Esophagus squamous epithelium (tissue), 5 donors: ENCODE results near the gene CLDN5. TPM values are rescaled to one million over a fixed set of nuclear protein-coding genes. Genes with fewer than 3 reads are reported as not detected.

Experiments used
- DNase-seq: peaks from one replicate; lab custom pipeline; 2025; lab: John Stamatoyannopoulos, UW
- H3K27ac ChIP-seq, 4 donors: fragments of 200-600 bp; sonication (generic); one replicate each; pipeline ENCODE4 v1.5.1; 2016 to 2019; ENCODE audit warnings: mild to moderate bottlenecking in 1 of 4
- H3K27me3 ChIP-seq, 4 donors: fragments of 200-600 bp; sonication (generic); 1 replicate in 3 of 4; 2 replicates in 1 of 4; pipeline versions ENCODE4 v1.5.1 to v1.6.0; 2017 to 2021; ENCODE audit warnings: antibody characterized with exemption in 1 of 4
- H3K36me3 ChIP-seq, 3 donors: fragments of 200-600 bp; sonication (generic); one replicate each; pipeline ENCODE4 v1.5.1; 2016 to 2019
- H3K4me1 ChIP-seq, 3 donors: fragments of 200-600 bp; sonication (generic); one replicate each; pipeline ENCODE4 v1.5.1; 2017 to 2019
- H3K4me3 ChIP-seq, 4 donors: fragments of 200-600 bp; sonication (generic); 1 replicate in 3 of 4; 2 replicates in 1 of 4; pipeline ENCODE4 v1.5.1; 2016 to 2019; ENCODE audit warnings: mild to moderate bottlenecking in 2 of 4, moderate library complexity in 1 of 4
- H3K9me3 ChIP-seq, 3 donors: fragments of 200-600 bp; sonication (generic); one replicate each; pipeline ENCODE4 v1.5.1; 2016 to 2019
- CTCF ChIP-seq, 6 experiments: fragments of 450-650 bp in 4 of 6; fragments of 200-600 bp in 2 of 6; sonication (generic) in 2 of 6; IDR thresholded peaks; one replicate each; pipeline ENCODE4 v1.5.1; 2016 to 2019; ENCODE audit warnings: antibody characterized with exemption in 6 of 6, mild to moderate bottlenecking in 4 of 6, moderate library complexity in 4 of 6
- POLR2A ChIP-seq, 4 donors: fragments of 450-650 bp; IDR thresholded peaks; one replicate each; pipeline ENCODE4 v1.6.1; 2017; ENCODE audit warnings: antibody characterized with exemption in 4 of 4, mild to moderate bottlenecking in 4 of 4, moderate library complexity in 3 of 4
- WGBS, 2 donors: methylation state at CpG; one replicate each; pipeline ENCODE4 v1.1.5; 2018; 5-methylcytosine and 5-hydroxymethylcytosine counted together
- intact Hi-C: fragments of 100-400 bp; cut with DNase I; formaldehyde crosslinking; loops from one replicate; pipeline ENCODE4 v1.15.0; 2022
- total RNA-seq, 4 donors: library from RNA; depleted of rRNA; stranded (reverse); fragments of >200 nt; gene quantifications; one replicate each; pipeline ENCODE4 v1.1.0, GENCODE V29; 2016
- donor health status: DM: yes; HTN: yes; CAD: no.

CLDN5 gene
- total RNA-seq, 4 donors from 2014 or later, result 9.7 to 62.9 (median 23.0) TPM

- DNase-seq, result no peak
- Histone ChIP-seq H3K27me3 (no peaks in the 10 kb centered on the region), H3K4me1 (no peaks in the 10 kb centered on the region), H3K4me3 (no peak overlapping the region), H3K27ac (no peak overlapping the region), H3K36me3 (no peaks in the 10 kb centered on the region), H3K9me3 (no peaks in the 10 kb centered on the region)
- intact Hi-C loops, result no loop called here
- TF ChIP-seq CTCF (IDR thresholded peaks at IDR 0.05), result no peak
- no peak for TF ChIP-seq POLR2A (IDR thresholded peaks at IDR 0.05)
- WGBS, 2 donors, result 92 to 96% methylated on average over 6 to 8 of the region's 9 CpGs
These were observed 20.3 kb downstream of the CLDN5 start for GRCh38 chr22:19503869-19504268.

- no peaks in the 10 kb centered on the region for H3K36me3 ChIP-seq
- H3K4me1 ChIP-seq, result no peaks in the 10 kb centered on the region
- H3K27me3 ChIP-seq, result no peaks in the 10 kb centered on the region
- 91 to 100% methylated on average over 2 to 7 of the region's 7 CpGs for WGBS, 2 donors
- H3K27ac ChIP-seq, result no peak overlapping the region
- intact Hi-C loops, result no loop called here
- no peak overlapping the region for H3K4me3 ChIP-seq
- TF ChIP-seq CTCF (IDR thresholded peaks at IDR 0.05), result no peak
- TF ChIP-seq POLR2A (IDR thresholded peaks at IDR 0.05), result no peak
- no peaks in the 10 kb centered on the region for H3K9me3 ChIP-seq
- no peak for DNase-seq
These were observed 20.8 kb downstream of the CLDN5 start for GRCh38 chr22:19503367-19503766.

GRCh38 chr22:19501897-19502447 is 22.2 kb downstream of the CLDN5 start:
- no peak for TF ChIP-seq POLR2A (IDR thresholded peaks at IDR 0.05)
- TF ChIP-seq CTCF (IDR thresholded peaks at IDR 0.05), result no peak
- no peaks in the 10 kb centered on the region for H3K27me3 ChIP-seq
- DNase-seq, result no peak
- no peaks in the 10 kb centered on the region for H3K9me3 ChIP-seq
- H3K36me3 ChIP-seq, result no peaks in the 10 kb centered on the region
- intact Hi-C loops, result no loop called here
- H3K27ac ChIP-seq, result no peak overlapping the region
- H3K4me1 ChIP-seq, result no peaks in the 10 kb centered on the region
- WGBS, 2 donors, result 82 to 88% methylated on average over 3 of the region's 3 CpGs
- H3K4me3 ChIP-seq, result no peak overlapping the region

GRCh38 chr22:19499880-19500242 is 24.3 kb downstream of the CLDN5 start:
- Histone ChIP-seq H3K9me3 (no peaks in the 10 kb centered on the region), H3K27ac (no peak overlapping the region), H3K27me3 (no peaks in the 10 kb centered on the region), H3K36me3 (no peaks in the 10 kb centered on the region), H3K4me3 (no peak overlapping the region), H3K4me1 (no peaks in the 10 kb centered on the region)
- no peak for DNase-seq
- 100% methylated on average over 1 to 2 of the region's 4 CpGs for WGBS, 2 donors
- TF ChIP-seq POLR2A (IDR thresholded peaks at IDR 0.05) (no peak), CTCF (IDR thresholded peaks at IDR 0.05) (no peak)
- intact Hi-C loops, result loop anchor here (10.0 kb wide), 1 partner anchor 135 kb away; no protein-coding TSS in a partner anchor

GRCh38 chr22:19499236-19499879 is 24.9 kb downstream of the CLDN5 start:
- H3K27me3 ChIP-seq, result no peaks in the 10 kb centered on the region
- intact Hi-C loops, result loop anchor here (10.0 kb wide), 1 partner anchor 135 kb away; no protein-coding TSS in a partner anchor
- 96 to 100% methylated on average over 4 of the region's 7 CpGs for WGBS, 2 donors
- H3K9me3 ChIP-seq, result no peaks in the 10 kb centered on the region
- TF ChIP-seq CTCF (IDR thresholded peaks at IDR 0.05), result no peak
- TF ChIP-seq POLR2A (IDR thresholded peaks at IDR 0.05), result no peak
- H3K4me1 ChIP-seq, result no peaks in the 10 kb centered on the region
- H3K36me3 ChIP-seq, result no peaks in the 10 kb centered on the region
- DNase-seq, result no peak
- H3K27ac ChIP-seq, result no peak overlapping the region
- no peak overlapping the region for H3K4me3 ChIP-seq
